ENCODE measurements around the gene MGAT5B.

DNA sequence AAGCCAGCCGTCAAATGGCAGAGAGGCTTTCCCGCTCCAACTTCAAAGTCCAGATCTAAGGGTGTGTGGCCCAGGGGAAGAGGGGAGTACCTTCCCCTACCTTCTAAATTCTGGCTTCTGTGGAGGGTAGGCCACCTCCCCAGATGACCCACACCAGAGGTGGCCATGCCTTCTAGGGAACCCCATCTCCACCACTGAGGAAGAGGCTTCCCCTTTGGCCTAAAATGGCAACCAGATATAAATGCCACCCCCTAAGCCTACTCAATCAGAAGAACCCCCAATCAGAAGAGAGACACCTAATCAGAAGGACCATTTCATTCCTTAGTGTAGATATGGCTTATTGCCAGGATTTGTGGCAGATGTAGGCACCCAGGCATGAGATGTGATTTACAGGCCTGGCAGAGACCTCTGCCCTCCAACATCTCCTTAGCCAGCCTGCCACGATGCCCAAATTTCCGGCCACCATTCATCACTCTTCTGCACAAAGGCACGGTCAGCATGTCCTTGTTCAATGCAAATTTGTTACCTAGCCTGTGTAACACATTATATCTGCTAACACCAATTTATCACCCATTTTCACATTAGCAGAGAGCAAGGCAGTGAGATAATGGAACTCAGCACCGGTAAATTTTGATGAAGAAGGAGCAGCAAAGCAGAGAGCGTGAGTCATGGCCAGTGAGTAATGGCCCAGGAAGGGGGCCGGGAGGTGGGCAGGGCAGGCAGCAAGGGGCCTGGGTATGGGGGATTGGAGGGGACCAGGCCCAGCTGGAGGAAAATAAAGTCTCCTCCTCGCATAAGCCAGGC is 1.2 kb upstream of the MGAT5B start:
- TF ChIP-seq, protein P1, sequence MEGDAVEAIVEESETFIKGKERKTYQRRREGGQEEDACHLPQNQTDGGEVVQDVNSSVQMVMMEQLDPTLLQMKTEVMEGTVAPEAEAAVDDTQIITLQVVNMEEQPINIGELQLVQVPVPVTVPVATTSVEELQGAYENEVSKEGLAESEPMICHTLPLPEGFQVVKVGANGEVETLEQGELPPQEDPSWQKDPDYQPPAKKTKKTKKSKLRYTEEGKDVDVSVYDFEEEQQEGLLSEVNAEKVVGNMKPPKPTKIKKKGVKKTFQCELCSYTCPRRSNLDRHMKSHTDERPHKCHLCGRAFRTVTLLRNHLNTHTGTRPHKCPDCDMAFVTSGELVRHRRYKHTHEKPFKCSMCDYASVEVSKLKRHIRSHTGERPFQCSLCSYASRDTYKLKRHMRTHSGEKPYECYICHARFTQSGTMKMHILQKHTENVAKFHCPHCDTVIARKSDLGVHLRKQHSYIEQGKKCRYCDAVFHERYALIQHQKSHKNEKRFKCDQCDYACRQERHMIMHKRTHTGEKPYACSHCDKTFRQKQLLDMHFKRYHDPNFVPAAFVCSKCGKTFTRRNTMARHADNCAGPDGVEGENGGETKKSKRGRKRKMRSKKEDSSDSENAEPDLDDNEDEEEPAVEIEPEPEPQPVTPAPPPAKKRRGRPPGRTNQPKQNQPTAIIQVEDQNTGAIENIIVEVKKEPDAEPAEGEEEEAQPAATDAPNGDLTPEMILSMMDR (IDR thresholded peaks at IDR 0.05) = no peak
- TF ChIP-seq EP300 (IDR thresholded peaks at IDR 0.05) = no peak
- no peak for TF ChIP-seq POLR2A (IDR thresholded peaks at IDR 0.05)

Data from tibial nerve (tissue), 4 donors.